HG03575 (cell line): ENCODE results near the gene ARFIP2.
"Not testable (repeated sequence)": the region's sequence is repeated elsewhere in the genome, so short reads cannot be mapped to it uniquely, and the experiment has no call there.

Experiments used
- ATAC-seq: cut with Tn5 transposase; IDR thresholded peaks from one replicate; pipeline ENCODE4 v1.9.1; 2021; ENCODE audit not compliant: unreplicated experiment, insufficient number of reproducible peaks, low FRiP score; ENCODE audit errors: extremely low read depth

Gene ARFIP2

GRCh38 chr11:6481012-6481923 lies at the start of gene ARFIP2, which contains the start of gene TIMM10B:
Gene ARFIP2, minus strand, starts transcription at chr11:6481331. Its CDS starts 910 bp downstream, at chr11:6480421.
Gene TIMM10B, plus strand, starts transcription at chr11:6481501. Its CDS starts 16 bp downstream, at chr11:6481517.
- peak; percentile 98 for ATAC-seq

GRCh38 chr11:6530848-6531247 lies 49.7 kb upstream of the ARFIP2 start:
- ATAC-seq = no peak

- no peak for ATAC-seq
Measured at GRCh38 chr11:6529266-6529665, 48.1 kb upstream of the ARFIP2 start.

GRCh38 chr11:6526411-6527135 lies 45.4 kb upstream of the ARFIP2 start:
- ATAC-seq = peak; percentile 53

- ATAC-seq = no peak
Measured at GRCh38 chr11:6523253-6523652, 42.1 kb upstream of the ARFIP2 start.

- not testable (repeated sequence) for ATAC-seq
Measured at GRCh38 chr11:6521946-6522345, 40.8 kb upstream of the ARFIP2 start.

GRCh38 chr11:6520265-6520664 lies 39.1 kb upstream of the ARFIP2 start:
- no peak for ATAC-seq

GRCh38 chr11:6516865-6517264 lies 35.7 kb upstream of the ARFIP2 start:
- ATAC-seq = no peak

- ATAC-seq = no peak
Measured at GRCh38 chr11:6505577-6506240, 24.6 kb upstream of the ARFIP2 start.

GRCh38 chr11:6504166-6504565 lies 23.0 kb upstream of the ARFIP2 start:
- ATAC-seq = no peak

- no peak for ATAC-seq
Measured at GRCh38 chr11:6502382-6502781, 21.3 kb upstream of the ARFIP2 start.

GRCh38 chr11:6498544-6498943 lies 17.4 kb upstream of the ARFIP2 start:
- ATAC-seq = no peak

- ATAC-seq = no peak
Measured at GRCh38 chr11:6498121-6498520, 17.0 kb upstream of the ARFIP2 start.

- no peak for ATAC-seq
Measured at GRCh38 chr11:6497069-6497839, 16.1 kb upstream of the ARFIP2 start, which contains the start of gene DNHD1. Gene DNHD1, plus strand, starts transcription at chr11:6497280. Its CDS starts 936 bp downstream, at chr11:6498216.

GRCh38 chr11:6489306-6489705 lies 8.2 kb upstream of the ARFIP2 start:
- ATAC-seq = no peak

- no peak for ATAC-seq
Measured at GRCh38 chr11:6488821-6489220, 7.7 kb upstream of the ARFIP2 start.

- no peak for ATAC-seq
Measured at GRCh38 chr11:6488342-6488741, 7.2 kb upstream of the ARFIP2 start.

GRCh38 chr11:6486938-6487337 lies 5.8 kb upstream of the ARFIP2 start:
- ATAC-seq = no peak

GRCh38 chr11:6486256-6486655 lies 5.1 kb upstream of the ARFIP2 start:
- ATAC-seq = no peak
